HG02610 (cell line): Measurements from ENCODE around the gene ATP13A5.

Source experiments
- ATAC-seq: cut with Tn5 transposase; IDR thresholded peaks from one replicate; pipeline ENCODE4 v1.9.1; 2021; ENCODE audit warnings: mild to moderate bottlenecking, moderate library complexity; ENCODE audit not compliant: unreplicated experiment

The ATP13A5 gene, protein sequence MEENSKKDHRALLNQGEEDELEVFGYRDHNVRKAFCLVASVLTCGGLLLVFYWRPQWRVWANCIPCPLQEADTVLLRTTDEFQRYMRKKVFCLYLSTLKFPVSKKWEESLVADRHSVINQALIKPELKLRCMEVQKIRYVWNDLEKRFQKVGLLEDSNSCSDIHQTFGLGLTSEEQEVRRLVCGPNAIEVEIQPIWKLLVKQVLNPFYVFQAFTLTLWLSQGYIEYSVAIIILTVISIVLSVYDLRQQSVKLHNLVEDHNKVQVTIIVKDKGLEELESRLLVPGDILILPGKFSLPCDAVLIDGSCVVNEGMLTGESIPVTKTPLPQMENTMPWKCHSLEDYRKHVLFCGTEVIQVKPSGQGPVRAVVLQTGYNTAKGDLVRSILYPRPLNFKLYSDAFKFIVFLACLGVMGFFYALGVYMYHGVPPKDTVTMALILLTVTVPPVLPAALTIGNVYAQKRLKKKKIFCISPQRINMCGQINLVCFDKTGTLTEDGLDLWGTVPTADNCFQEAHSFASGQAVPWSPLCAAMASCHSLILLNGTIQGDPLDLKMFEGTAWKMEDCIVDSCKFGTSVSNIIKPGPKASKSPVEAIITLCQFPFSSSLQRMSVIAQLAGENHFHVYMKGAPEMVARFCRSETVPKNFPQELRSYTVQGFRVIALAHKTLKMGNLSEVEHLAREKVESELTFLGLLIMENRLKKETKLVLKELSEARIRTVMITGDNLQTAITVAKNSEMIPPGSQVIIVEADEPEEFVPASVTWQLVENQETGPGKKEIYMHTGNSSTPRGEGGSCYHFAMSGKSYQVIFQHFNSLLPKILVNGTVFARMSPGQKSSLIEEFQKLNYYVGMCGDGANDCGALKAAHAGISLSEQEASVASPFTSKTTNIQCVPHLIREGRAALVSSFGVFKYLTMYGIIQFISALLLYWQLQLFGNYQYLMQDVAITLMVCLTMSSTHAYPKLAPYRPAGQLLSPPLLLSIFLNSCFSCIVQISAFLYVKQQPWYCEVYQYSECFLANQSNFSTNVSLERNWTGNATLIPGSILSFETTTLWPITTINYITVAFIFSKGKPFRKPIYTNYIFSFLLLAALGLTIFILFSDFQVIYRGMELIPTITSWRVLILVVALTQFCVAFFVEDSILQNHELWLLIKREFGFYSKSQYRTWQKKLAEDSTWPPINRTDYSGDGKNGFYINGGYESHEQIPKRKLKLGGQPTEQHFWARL

DNA sequence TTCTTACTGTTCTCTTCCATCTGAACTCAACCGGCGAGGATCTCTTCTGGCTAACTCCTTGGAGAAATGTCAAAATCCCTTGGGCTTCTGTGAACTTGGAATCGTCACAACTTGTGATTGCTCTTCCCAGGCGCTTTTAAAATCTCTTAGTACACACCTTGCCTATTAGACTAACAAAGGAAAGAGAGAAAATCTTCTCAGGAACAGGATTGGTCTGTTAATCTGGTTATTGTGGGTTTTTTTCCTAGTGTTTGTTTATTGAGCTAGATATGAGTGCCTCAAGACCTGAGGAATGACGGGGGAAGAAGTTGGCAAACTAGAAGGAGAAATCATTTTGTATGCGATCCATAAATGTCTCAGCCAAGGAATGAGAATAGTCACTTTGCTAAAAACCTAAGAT, at the start of gene ATP13A5:
Gene ATP13A5 (minus strand): TSS at position 48 of the 400 bp plus-strand sequence. CDS start 28 bp downstream, at position 20.
- no peak for ATAC-seq

DNA sequence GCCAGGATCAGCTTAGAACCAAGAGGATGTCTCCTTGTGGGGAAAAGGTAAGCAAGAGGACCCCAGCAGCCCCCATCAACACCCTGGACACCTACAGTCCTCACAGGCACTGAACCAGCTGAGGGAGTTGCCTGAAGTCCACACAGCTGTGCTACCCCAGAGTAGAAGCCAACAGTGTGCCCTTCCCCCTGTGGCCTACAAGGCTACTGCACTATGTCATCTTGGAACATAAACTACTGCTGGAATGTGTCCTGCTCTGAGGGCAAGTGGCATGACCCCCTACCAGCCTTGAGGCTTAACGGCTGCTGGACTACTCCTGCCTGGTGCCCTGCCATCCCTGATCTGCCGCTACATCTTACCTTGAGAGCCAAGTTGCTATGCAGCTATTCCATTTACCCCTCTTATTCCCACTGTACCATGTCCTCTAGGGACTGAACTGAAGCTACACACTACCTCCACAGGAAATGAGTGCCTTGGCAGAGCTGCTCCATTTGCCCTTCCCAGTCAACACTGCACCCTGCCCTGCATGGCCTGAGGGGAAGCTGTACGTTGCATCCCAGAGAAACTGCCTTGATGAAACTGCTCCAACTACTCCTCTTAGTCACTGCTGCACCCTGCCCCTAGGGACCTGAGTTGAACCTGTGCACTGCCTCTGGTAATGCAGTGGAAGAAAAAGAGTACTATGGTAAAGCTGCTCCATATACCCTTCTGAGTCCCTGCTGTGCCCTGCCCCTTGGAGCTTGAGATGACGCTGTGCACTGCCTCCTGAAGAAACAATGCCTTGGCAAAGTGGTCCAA, 40.2 kb upstream of the ATP13A5 start:
- ATAC-seq: no peak

DNA sequence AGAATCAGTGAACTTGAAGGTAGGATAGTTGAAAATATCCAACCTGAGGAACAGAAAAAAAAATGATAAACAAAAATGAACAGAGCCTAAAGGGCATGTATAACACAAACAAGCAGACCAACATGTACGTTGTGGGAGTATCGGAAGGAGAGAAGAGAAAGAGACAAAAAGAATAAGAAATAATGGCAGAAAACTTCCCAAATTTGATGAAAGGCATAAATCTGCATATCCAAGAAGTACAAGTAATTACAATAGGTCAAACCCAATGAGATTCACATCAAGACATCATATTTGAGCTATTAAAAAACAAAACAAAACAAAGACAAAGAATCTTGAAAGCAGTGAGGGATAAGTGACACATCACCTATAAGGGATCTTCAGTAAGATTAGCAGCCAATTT, 38.1 kb upstream of the ATP13A5 start:
- no peak for ATAC-seq

DNA sequence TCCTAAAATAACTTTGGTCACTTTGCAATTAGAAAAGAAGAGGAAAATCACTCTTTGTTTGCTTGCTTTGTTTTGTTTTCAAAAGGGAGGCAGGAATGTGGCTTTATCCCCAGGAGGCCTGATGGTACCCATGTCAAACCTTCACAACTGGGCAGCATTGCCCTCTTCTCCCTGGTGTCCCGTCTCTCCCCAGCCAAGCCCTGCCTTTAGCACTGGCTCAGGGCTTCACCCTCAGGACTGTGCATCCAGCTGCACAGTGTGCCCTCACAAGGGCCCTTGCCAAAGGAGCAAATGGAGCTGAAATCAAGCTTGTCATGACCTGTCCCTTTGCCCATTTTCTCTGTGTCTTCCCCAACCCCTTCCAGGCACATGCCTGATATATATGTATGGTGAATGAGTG, 29.1 kb upstream of the ATP13A5 start:
- no peak for ATAC-seq

DNA sequence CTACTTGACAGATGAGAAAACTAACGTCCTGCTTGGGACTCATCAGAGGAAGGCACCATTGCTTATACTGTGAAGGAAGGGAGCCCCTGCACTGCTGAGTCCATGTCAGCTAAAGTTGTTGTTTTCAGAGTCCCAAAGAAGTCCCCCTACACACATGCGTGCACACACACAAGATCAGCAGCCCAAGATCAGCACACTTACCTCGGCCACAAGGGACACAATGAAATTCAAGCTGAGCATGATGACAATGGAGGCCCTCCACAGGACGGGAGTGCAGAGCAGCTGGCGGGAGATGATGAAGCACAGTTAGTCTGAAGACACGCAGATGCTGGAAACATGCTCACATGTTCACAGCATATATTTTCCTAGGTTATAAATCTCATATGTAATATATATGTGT, 28.6 kb upstream of the ATP13A5 start:
- ATAC-seq: no peak

DNA sequence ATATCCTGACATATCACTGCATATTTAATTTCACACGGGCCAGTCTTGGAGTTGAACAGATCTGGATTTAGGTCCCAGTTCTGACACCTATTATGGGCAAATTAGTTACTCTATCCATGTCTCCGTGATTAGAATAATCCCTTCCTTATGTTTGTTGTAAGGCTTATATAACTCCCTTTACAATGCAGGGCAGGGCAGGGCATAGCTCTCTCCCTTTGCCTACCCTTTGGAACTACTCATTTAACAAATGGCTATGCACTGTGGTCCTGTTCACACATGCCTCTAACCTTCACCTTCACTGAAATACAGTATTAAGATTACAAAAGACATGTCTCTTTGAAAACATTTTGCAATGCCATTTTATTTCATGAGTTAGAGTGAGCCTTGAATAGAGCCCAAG, 24.8 kb upstream of the ATP13A5 start:
- no peak for ATAC-seq

DNA sequence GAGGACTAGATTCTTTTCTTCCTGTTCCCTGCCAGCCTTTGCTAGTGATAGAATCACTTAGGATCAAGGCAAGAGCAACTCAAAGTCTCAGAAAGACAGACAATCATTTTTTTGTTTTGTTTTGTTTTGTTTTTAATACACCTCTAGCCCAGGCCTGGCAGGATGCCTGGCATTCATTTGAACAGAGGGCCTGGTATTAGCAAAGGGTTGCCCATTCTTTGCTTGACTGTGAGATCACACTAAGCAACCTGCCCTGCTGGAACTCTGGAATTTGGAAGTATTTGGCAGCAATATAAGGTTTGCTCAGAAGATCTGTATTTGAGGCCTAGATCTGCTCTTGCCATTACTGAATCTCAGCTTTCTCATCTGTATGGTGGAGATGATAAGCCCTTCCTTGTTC, 21.8 kb upstream of the ATP13A5 start:
- no peak for ATAC-seq

DNA sequence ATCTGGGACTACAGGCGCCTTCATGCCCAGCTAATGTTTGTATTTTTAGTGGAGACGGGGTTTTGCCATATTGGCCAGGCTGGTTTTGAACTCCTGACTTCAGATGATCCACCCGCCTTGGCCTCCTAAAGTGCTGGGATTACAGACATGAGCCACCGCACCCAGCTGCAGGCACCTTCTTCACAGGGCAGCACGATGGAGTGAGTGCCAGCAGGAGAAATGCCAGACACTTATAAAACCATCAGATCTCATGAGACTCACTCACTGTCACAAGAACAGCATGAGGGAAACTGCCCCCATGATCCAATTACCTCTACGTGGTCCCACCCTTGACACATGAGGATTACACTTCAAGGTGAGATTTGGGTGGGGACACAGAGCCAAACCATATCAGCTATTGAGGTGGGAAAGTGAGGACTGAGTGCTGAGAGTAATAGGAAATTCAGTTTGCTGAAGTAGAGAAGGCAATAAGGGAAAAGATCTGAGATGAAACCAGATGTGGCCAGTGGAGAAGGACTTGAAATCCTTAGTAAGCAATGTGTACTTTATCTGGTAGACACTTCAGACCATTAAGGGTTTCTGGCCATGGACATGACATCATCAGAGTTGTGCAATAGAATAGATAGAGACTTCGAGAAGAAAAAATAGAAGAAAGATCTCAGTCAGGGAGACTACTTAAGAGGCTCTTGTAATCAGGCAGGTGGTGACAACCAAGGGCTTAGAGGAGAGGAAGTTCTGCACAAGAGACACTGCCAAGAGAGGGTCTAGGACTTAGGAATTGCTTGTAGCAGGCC, 18.1 kb upstream of the ATP13A5 start:
- no peak for ATAC-seq

DNA sequence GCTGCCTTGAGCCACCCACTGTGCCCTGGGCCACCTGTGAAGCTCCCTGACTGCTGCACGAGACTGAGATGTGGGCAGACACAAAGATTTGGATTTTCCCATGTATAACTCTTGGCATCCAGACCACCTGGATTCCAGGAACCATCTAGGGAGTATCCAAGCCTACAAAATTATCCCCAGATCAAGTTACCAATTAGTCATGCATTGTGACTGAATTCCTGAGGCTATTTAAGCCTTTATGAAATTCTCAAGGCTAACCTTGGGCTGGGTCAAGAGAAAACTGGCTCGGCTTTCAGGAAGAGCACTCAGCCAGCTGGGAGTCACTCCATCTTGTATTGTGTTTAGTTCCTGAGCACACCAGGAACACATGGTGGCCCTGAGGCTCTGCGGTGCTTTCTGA, 13.3 kb upstream of the ATP13A5 start:
- no peak for ATAC-seq

DNA sequence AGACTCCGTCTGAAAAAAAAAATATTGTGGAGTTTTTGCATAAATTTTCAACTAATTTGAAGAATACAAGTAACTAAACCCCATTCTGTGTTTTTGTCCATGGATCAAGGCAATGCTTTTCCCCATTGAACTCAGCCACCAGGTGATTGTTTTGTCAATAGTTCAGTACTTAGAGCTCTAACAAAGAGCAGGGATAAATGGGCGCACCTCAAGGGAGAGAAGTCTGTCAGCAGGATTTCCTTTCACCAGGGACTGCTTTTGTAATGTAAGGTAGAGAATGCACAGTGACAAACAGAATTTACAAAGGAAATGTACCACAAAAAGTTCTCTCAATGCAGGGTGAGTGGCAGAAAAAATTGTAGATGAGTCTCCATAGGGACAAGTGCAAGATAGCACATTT, 10.8 kb upstream of the ATP13A5 start:
- ATAC-seq: no peak

DNA sequence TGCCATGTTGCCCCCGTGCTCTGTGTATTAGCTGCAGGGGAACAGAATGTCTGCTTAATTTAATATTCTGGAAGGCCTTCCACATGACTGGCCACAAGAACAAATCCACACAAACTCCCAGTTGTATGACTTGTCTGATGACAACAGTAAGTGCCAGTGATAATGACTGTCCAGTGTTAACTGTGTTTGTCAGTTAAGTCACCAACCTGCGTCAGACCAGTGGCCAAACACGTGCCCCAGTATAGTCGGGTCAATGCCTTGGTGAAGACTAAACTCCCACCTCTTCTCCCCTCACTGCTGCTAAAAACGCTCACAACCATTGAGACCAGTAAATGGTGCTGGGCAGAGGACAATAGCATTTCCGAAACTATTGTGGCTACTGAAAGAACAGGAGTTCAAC, 9.8 kb upstream of the ATP13A5 start:
- no peak for ATAC-seq

DNA sequence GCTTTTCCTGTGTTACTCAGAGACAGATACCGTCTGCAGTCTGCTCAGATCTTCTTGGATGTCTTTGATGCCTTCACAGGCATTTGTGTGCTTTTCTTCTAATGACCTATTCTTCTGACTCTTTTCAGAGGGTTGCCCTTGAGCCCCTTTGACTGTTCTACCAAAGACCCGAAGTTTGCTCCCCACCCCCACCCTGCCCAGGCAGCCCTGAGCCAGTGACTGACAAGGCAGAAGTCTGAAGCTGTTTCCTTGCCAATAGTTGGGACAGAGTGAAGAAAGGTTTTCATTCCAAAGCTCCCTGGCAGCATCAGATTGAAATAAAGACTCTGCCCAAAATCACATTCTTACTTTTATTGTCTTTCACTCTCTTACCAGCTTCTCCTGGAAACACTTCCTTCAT, 9.0 kb upstream of the ATP13A5 start:
- no peak for ATAC-seq

DNA sequence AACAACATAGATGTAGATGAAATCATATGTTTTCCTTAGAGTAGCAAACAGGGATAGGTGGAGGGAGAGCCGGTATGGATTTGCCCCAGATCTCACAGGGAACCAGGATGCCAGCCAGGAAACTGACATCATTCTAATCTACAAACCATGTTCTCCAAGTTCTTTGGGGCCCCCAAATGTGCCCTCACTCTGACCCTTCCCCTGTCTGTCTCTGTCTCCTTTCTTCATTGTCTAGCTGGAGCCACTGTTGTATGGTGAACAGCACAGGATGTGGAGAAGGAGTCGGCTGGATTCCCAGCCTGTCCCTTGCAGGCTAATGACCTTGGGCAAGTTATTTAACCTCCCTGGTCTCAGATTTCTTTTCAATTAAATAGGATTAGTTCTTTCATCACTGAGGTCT, 962 bp downstream of the ATP13A5 start:
- ATAC-seq: no peak

DNA sequence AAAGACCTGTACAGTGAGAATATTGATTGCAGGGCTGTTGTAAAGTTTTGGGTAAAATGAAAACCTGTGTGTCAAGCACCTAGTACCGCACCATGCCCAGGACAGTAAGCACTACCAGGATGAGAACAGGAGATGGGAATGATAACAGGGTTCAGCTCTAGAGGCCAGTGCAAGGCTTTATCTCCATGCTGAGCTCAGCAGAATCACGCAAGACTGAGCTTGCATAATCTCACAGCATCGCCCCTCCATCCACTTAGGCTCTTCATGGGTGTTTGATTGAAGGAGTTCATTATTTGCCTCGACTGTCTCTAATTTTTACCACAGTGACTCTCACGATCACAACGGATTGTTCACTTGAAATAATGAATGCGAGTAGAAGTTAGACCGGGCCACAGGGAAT, 2.9 kb downstream of the ATP13A5 start:
- ATAC-seq: no peak

DNA sequence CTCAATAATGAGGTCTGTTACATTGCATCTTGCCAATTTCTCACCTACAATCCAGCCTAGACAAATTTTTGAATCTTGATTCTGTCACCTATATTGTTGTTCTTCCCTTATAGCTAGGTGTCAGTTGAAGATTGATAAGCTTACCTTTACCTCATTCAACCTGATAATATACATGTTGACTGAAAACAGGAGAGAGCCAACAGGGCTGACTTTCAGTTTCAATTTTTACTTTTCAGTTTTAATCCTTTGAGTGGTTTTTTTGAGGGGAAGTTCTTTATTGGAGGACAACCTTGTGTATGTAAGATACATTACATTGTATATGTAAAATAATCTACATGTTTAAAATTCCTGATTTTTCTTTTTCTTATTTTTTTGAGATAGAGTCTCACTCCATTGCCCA, 5.8 kb downstream of the ATP13A5 start:
- no peak for ATAC-seq

DNA sequence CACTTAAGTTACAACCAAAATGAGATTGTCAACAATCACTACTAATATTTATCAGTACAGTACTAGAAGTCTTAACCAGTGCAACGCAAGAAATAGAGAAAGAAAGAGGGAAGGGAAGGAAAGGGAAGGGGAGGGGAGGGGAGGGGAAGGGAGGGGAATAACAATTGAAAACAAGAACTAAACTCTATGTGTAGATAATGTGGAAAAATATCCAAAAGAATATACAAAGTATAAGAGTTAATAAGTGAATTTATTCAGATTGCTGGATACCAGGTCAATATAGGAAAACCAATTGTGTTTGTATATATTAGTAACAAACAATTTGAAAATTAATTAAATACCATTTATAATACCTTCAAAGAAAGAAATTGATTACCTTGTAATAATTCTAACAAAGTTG, 10.7 kb downstream of the ATP13A5 start:
- no peak for ATAC-seq

DNA sequence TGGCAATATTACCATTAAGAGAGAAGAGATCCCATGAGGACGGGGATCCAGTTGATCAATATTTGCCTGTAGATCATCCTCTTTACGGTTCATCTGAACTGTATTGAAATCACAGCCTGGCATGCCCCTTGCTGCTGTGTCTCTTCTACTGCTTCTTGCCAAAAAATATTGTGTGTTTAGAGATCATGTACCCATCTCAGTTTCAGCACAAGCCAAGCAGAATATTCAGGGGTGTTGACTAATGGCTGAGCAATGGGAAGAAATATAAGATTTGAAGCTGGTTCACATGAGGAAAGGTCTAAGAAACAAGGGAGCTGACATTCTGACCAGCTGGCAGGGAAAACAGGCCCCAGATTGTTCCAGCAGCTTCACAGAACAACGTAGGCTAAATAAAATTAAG, 21.3 kb downstream of the ATP13A5 start:
- no peak for ATAC-seq

DNA sequence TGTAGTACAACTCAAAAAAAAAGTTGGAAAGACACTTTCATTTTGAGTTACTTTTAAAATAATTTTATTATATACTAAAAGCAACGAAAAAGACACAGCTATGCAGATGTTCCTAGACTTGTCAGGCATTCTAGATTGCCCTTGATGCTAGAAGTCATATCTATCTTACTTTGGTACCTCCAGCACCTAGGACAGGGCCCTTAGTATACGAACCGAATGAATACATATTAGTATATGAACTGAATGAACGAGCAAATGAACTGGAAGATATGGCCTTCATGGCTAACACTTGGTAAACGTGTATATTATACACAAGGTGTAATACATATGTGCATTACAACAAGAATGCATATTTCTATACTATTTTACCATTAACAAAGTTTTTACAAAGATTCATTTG, 24.1 kb downstream of the ATP13A5 start:
- ATAC-seq: no peak

DNA sequence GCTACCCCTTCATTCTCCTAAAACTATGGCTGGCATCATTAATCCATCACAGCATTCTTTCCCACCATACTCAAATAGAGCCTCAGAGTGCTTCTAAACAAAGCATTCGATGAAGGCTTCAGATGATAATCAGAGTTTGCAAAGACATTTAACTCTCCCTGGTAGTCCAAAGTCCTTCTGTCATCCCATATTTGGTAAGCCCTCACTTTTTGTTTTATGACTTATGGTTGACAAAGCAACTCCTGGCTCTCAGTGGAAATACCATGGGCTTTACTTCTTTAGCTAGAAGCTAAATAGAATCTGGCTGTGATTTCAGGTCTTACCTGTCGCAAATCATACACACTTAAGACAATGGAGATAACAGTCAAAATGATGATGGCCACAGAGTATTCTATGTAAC, 27.8 kb downstream of the ATP13A5 start:
- no peak for ATAC-seq

DNA sequence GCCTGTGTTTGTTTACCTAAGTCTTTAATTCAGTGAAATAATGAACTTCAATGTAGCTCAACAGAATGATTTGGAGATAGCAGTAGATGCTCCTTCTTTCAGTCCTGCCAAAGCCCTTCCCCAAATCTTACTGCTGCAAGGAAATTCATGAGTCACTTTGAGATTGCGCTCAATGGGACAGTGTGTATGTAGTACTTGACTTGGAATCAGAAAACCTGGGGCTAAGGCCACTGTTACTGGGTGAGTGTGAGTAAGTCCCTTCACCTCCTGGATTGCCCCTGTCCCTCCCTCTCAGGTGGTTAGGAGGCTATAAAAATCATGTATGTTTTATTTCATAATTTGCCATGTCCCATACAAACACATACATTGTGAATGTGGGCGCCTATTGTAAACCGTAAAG, 29.9 kb downstream of the ATP13A5 start:
- no peak for ATAC-seq
